ENCODE data around the gene ZCCHC10. TPM values are rescaled to one million over a fixed set of nuclear protein-coding genes. Genes with fewer than 3 reads are reported as not detected.
A peak's percentile ranks its signal among the peaks of the same experiment; 100 is the strongest.
"Not testable (repeated sequence)": the region's sequence is repeated elsewhere in the genome, so short reads cannot be mapped to it uniquely, and the experiment has no call there.

ZCCHC10 gene
- total and polyA plus RNA-seq, 2 donors (not counting 1 experiment from before 2014, with no cell fraction given): 7.4 to 33.1 TPM

DNA sequence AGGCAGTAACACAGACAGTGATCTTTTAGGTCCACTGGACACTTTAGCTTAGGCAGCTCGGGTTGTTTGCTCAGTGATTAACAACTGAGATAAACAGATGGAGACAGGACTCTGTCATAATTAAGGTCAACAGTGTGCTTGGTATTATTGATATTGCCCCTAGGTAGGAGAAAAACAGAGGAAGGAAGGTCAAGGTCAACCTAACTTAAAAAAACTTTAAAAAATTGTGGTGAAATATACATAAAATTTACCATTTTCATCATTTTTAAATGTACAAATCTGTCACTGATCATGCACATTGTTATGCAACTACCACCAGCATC lies 23.3 kb upstream of the ZCCHC10 start:
- Histone ChIP-seq H3K36me3 (ENCODE audit: control insufficient read depth, insufficient read depth, low read length) (no peaks in the 10 kb centered on the region), H3K4me1 (ENCODE audit: control insufficient read depth, extremely low read depth, insufficient read depth, low read length) (peaks cover 3% of the 10 kb centered on the region), H3K4me2 (ENCODE audit: extremely low read depth, insufficient read depth, low read length) (peak overlapping the region; percentile 30), H2AFZ (ENCODE audit: low read length) (no peak overlapping the region), H3K4me3 (replicated peaks in 1 of 4; ENCODE audit: control extremely low read depth in 1 of 4, insufficient read depth in 1 of 4, low read depth in 3 of 4, low read length in 4 of 4) (no peak overlapping the region), H3K79me2 (ENCODE audit: control insufficient read depth, insufficient read depth, low read length) (peaks cover 31% of the 10 kb centered on the region), H3K27me3 (ENCODE audit: control insufficient read depth, insufficient read depth, low read length) (no peaks in the 10 kb centered on the region), H3K27ac (ENCODE audit: insufficient read depth, low read length) (no peak overlapping the region), H3K9me3 (ENCODE audit: control insufficient read depth, insufficient read depth, low read depth, low read length) (no peaks in the 10 kb centered on the region), H3K9ac (ENCODE audit: insufficient read depth, low read length) (no peak overlapping the region), H4K20me1 (ENCODE audit: control insufficient read depth, extremely low read depth, insufficient read depth, low read length) (no peaks in the 10 kb centered on the region)
- TF ChIP-seq EZH2 (IDR thresholded peaks at IDR 0.05; ENCODE audit: low read length, missing control alignments): no peak
- no peak for TF ChIP-seq CTCF (conservative IDR thresholded peaks at IDR 0.05 in 1 of 2, IDR thresholded peaks at IDR 0.05 in 1 of 2; ENCODE audit: low read depth in 1 of 2, low read length in 2 of 2)
- no peak for DNase-seq (ENCODE audit: low read depth in 2 of 2)

GRCh38 chr5:133048993-133049725 lies 22.8 kb upstream of the ZCCHC10 start:
- Histone ChIP-seq H3K9me3 (ENCODE audit: control insufficient read depth, insufficient read depth, low read depth, low read length) (no peaks in the 10 kb centered on the region), H3K79me2 (ENCODE audit: control insufficient read depth, insufficient read depth, low read length) (peaks cover 26% of the 10 kb centered on the region), H3K36me3 (ENCODE audit: control insufficient read depth, insufficient read depth, low read length) (no peaks in the 10 kb centered on the region), H3K4me3 (replicated peaks in 1 of 4; ENCODE audit: control extremely low read depth in 1 of 4, insufficient read depth in 1 of 4, low read depth in 3 of 4, low read length in 4 of 4) (no peak overlapping the region), H3K4me1 (ENCODE audit: control insufficient read depth, extremely low read depth, insufficient read depth, low read length) (peaks cover 3% of the 10 kb centered on the region), H2AFZ (ENCODE audit: low read length) (no peak overlapping the region), H3K27ac (ENCODE audit: insufficient read depth, low read length) (no peak overlapping the region), H3K4me2 (ENCODE audit: extremely low read depth, insufficient read depth, low read length) (peak overlapping the region; percentile 30), H3K27me3 (ENCODE audit: control insufficient read depth, insufficient read depth, low read length) (no peaks in the 10 kb centered on the region), H3K9ac (ENCODE audit: insufficient read depth, low read length) (no peak overlapping the region), H4K20me1 (ENCODE audit: control insufficient read depth, extremely low read depth, insufficient read depth, low read length) (no peaks in the 10 kb centered on the region)
- DNase-seq (ENCODE audit: low read depth in 2 of 2): peak in 1 of 2 donors; percentile 61
- no peak for TF ChIP-seq CTCF (conservative IDR thresholded peaks at IDR 0.05 in 1 of 2, IDR thresholded peaks at IDR 0.05 in 1 of 2; ENCODE audit: low read depth in 1 of 2, low read length in 2 of 2)
- no peak for TF ChIP-seq EZH2 (IDR thresholded peaks at IDR 0.05; ENCODE audit: low read length, missing control alignments)

DNA sequence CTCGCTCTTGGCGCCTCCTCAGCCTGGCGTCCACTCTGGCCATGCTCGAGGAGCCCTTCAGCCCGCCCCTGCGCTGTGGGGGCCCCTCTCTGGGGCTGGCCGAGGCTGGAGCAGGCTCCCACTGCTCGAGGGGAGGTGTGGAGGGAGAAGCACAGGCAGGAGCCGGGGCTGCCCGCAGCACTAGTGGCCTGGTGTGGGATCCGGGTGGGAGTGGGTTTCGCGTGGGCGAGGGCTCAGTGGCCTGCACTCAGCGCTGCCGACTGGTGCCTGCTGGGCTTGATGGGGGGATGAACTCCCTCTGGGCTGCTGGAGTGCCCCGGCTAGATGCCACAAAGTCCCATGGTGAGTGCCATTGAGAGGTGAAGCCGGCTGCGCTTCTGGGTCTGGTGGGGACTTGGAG lies 21.1 kb upstream of the ZCCHC10 start:
- Histone ChIP-seq H3K9me3 (ENCODE audit: control insufficient read depth, insufficient read depth, low read depth, low read length) (no peaks in the 10 kb centered on the region), H3K27me3 (ENCODE audit: control insufficient read depth, insufficient read depth, low read length) (no peaks in the 10 kb centered on the region), H2AFZ (ENCODE audit: low read length) (no peak overlapping the region), H3K9ac (ENCODE audit: insufficient read depth, low read length) (no peak overlapping the region), H3K27ac (ENCODE audit: insufficient read depth, low read length) (no peak overlapping the region), H3K79me2 (ENCODE audit: control insufficient read depth, insufficient read depth, low read length) (peaks cover 8% of the 10 kb centered on the region), H3K4me2 (ENCODE audit: extremely low read depth, insufficient read depth, low read length) (no peak overlapping the region), H4K20me1 (ENCODE audit: control insufficient read depth, extremely low read depth, insufficient read depth, low read length) (no peaks in the 10 kb centered on the region), H3K4me3 (replicated peaks in 1 of 4; ENCODE audit: control extremely low read depth in 1 of 4, insufficient read depth in 1 of 4, low read depth in 3 of 4, low read length in 4 of 4) (no peak overlapping the region), H3K4me1 (ENCODE audit: control insufficient read depth, extremely low read depth, insufficient read depth, low read length) (no peaks in the 10 kb centered on the region), H3K36me3 (ENCODE audit: control insufficient read depth, insufficient read depth, low read length) (no peaks in the 10 kb centered on the region)
- no peak for DNase-seq (ENCODE audit: low read depth in 2 of 2)
- TF ChIP-seq EZH2 (IDR thresholded peaks at IDR 0.05; ENCODE audit: low read length, missing control alignments): no peak
- TF ChIP-seq CTCF (conservative IDR thresholded peaks at IDR 0.05 in 1 of 2, IDR thresholded peaks at IDR 0.05 in 1 of 2; ENCODE audit: low read depth in 1 of 2, low read length in 2 of 2): no peak

DNA sequence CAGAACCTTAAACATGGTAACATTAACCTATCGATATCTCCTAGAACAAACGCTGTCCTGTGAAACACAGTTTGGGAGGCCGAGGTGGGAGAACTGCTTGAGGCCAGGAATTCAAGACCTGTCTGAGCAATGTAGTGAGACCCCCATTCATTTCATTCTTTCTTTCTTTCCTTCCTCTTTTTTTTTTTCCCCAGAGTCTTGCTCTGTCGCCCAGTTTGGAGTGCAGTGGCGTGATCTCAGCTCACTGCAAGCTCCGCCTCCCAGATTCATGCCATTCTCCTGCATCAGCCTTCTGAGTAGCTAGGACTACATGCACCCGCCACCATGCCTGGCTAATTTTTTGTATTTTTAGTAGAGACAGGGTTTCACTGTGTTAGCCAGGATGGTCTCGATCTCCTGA lies 20.2 kb upstream of the ZCCHC10 start:
- not testable (repeated sequence) for DNase-seq (ENCODE audit: low read depth in 2 of 2); H4K20me1 ChIP-seq (ENCODE audit: control insufficient read depth, extremely low read depth, insufficient read depth, low read length); H3K4me3 ChIP-seq (replicated peaks in 1 of 4; ENCODE audit: control extremely low read depth in 1 of 4, insufficient read depth in 1 of 4, low read depth in 3 of 4, low read length in 4 of 4); H3K79me2 ChIP-seq (ENCODE audit: control insufficient read depth, insufficient read depth, low read length); H3K27me3 ChIP-seq (ENCODE audit: control insufficient read depth, insufficient read depth, low read length); H2AFZ ChIP-seq (ENCODE audit: low read length); H3K9me3 ChIP-seq (ENCODE audit: control insufficient read depth, insufficient read depth, low read depth, low read length); H3K4me2 ChIP-seq (ENCODE audit: extremely low read depth, insufficient read depth, low read length); H3K4me1 ChIP-seq (ENCODE audit: control insufficient read depth, extremely low read depth, insufficient read depth, low read length); H3K9ac ChIP-seq (ENCODE audit: insufficient read depth, low read length); H3K36me3 ChIP-seq (ENCODE audit: control insufficient read depth, insufficient read depth, low read length)
- H3K27ac ChIP-seq (ENCODE audit: insufficient read depth, low read length): peak overlapping the region; percentile 24

All from fibroblast of lung (primary cell).